Mesendoderm (in vitro differentiated cells): ENCODE results near the gene GPATCH4.

Experiments
- DNase-seq: peaks from one replicate; pipeline ENCODE4 v3.0.0; 2013
- H2AK5ac ChIP-seq: 2 replicates; pipeline ENCODE4 v1.6.1; 2013; ENCODE audit warnings: low read length, inconsistent platforms
- H2BK120ac ChIP-seq: 2 replicates; pipeline ENCODE4 v1.6.1; 2013; ENCODE audit warnings: low read depth, mild to moderate bottlenecking, low read length, moderate library complexity, mixed read lengths
- H2BK15ac ChIP-seq: replicated peaks from 2 replicates; pipeline ENCODE4 v1.6.1; 2013; ENCODE audit warnings: low read depth, mild to moderate bottlenecking, moderate library complexity
- H2BK5ac ChIP-seq: 2 replicates; pipeline ENCODE4 v1.6.1; 2013; ENCODE audit warnings: low read length, inconsistent platforms
- H3K18ac ChIP-seq: 2 replicates; pipeline ENCODE4 v1.6.1; 2013; ENCODE audit warnings: mild to moderate bottlenecking, low read length, mixed read lengths
- H3K23ac ChIP-seq: one replicate; pipeline ENCODE4 v1.6.1; 2013; ENCODE audit warnings: low read length
- H3K27ac ChIP-seq: 2 replicates; pipeline ENCODE4 v1.5.1; 2013; ENCODE audit warnings: low read depth, mild to moderate bottlenecking, inconsistent platforms, low read length, moderate library complexity
- H3K27me3 ChIP-seq: 2 replicates; pipeline ENCODE4 v1.6.1; 2013; ENCODE audit warnings: low read length, control low read depth, mild to moderate bottlenecking, inconsistent platforms; ENCODE audit not compliant: insufficient read depth, poor library complexity
- H3K36me3 ChIP-seq: 2 replicates; pipeline ENCODE4 v1.6.1; 2013; ENCODE audit warnings: low read length, inconsistent platforms; ENCODE audit not compliant: control insufficient read depth, insufficient read depth
- H3K4ac ChIP-seq: one replicate; pipeline ENCODE4 v1.6.1; 2013; ENCODE audit warnings: low read depth, mild to moderate bottlenecking, low read length, moderate library complexity
- H3K4me1 ChIP-seq: 2 replicates; pipeline ENCODE4 v1.6.1; 2013; ENCODE audit warnings: low read depth, low read length, inconsistent platforms; ENCODE audit not compliant: control insufficient read depth
- H3K4me2 ChIP-seq: 2 replicates; pipeline ENCODE4 v1.6.1; 2013; ENCODE audit warnings: low read length
- H3K4me3 ChIP-seq: 2 replicates; pipeline ENCODE4 v1.5.1; 2013; ENCODE audit warnings: mild to moderate bottlenecking, low read length
- H3K56ac ChIP-seq: one replicate; pipeline ENCODE4 v1.6.1; 2013; ENCODE audit warnings: low read length
- H3K79me1 ChIP-seq: 2 replicates; pipeline ENCODE4 v1.6.1; 2013; ENCODE audit warnings: low read length, inconsistent platforms
- H3K79me2 ChIP-seq: 2 replicates; pipeline ENCODE4 v1.6.1; 2013; ENCODE audit warnings: mild to moderate bottlenecking, low read length; ENCODE audit not compliant: control insufficient read depth, insufficient read depth
- H3K9ac ChIP-seq: 2 replicates; pipeline ENCODE4 v1.6.1; 2013; ENCODE audit warnings: low read length, inconsistent platforms
- H4K5ac ChIP-seq: one replicate; pipeline ENCODE4 v1.6.1; 2013; ENCODE audit warnings: low read length
- H4K8ac ChIP-seq: one replicate; pipeline ENCODE4 v1.6.1; 2013; ENCODE audit warnings: low read depth, mild to moderate bottlenecking, control low read depth, low read length, moderate library complexity
- WGBS: extraction: QIAGEN DNeasy Blood & Tissue Kit; methylation state at CpG from one replicate; pipeline ENCODE4 v1.1.7; 2013; ENCODE audit warnings: low lambda C conversion rate, missing lambda C conversion rate; ENCODE audit not compliant: insufficient coverage; ENCODE audit errors: extremely low coverage; 5-methylcytosine and 5-hydroxymethylcytosine counted together

Gene GPATCH4

DNA sequence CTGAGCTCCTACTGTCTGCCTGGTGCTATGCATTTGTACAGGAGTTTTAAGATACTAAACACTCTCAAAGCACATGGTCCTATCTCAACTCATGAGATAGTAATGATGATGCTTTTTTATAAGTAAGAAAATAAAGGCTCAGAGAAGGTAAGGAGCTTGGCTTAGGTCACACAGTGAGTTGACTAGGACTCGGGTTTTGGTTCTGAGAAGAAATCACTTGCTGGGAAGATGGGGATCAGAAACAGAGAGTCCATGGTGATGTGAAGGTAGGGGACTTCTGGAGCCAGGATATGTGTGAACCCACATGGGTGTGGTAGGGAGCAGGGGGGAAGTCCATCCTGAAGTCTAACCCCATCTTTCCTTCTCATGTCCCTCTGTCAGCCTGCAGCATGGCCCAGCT, 44.4 kb upstream of the GPATCH4 start:
- Histone ChIP-seq H3K79me1 (no peaks in the 10 kb centered on the region), H3K4me3 (no peak overlapping the region), H3K4me1 (peaks cover 3% of the 10 kb centered on the region), H2BK5ac (no peak overlapping the region), H3K79me2 (no peaks in the 10 kb centered on the region), H4K5ac (no peak overlapping the region), H3K4ac (no peak overlapping the region), H2AK5ac (no peak overlapping the region), H2BK120ac (no peak overlapping the region), H3K4me2 (no peak overlapping the region), H3K56ac (no peak overlapping the region), H2BK15ac (no peak overlapping the region), H3K9ac (no peak overlapping the region), H4K8ac (no peak overlapping the region), H3K18ac (no peak overlapping the region), H3K27ac (no peak overlapping the region), H3K36me3 (no peaks in the 10 kb centered on the region), H3K27me3 (peaks cover 44% of the 10 kb centered on the region), H3K23ac (no peak overlapping the region)
- no peak for DNase-seq
- WGBS, result no CpG with 5 or more reads among the region's 1 CpG

DNA sequence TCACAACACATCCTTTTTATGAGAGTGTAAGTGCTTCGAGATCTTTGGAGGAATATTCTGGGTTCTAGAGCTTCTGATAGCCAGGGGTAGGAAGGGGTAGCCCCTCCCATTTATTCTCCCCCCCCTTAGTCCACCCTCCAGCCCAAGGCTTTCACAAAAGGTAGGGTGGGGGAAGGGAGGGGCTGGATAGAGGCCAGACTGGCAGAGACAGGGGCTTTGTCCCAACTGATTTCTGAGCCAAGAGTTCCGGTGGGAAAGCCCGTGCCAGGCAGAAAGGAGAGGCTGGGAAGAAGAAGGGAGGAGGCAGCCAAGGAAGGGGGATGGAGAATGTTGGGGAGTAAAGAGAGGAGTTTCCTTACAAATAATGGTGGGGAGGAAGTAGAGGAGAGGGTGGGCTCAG, 43.8 kb upstream of the GPATCH4 start:
- no CpG with 5 or more reads among the region's 3 CpGs for WGBS
- H3K4me1 ChIP-seq, result peaks cover 3% of the 10 kb centered on the region

DNA sequence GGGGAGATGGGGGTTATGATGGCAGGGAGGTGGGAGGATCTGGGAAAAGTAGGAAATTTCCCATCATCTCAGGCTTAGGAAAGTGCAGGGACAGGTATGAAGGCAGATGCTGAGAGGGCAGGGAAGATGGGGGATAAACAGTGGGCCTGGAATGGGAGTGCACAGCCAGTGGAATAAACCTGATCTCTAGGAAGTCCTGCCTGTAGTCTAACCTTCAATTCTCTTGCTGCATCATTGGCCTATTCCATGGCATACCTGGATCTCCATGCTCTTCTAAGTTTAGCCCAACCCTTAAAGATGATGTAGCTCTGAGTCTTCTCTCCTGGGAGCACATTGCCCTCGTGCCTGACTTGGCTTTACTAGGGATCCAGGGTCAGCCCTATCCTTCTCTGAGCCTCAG, 43.4 kb upstream of the GPATCH4 start:
- DNase-seq, result no peak
- no peak overlapping the region for H3K23ac ChIP-seq
- H2BK15ac ChIP-seq, result no peak overlapping the region

More for the DNA sequence above, 43.8 kb upstream of the GPATCH4 start:
- Histone ChIP-seq H3K4me2 (no peak overlapping the region), H2BK15ac (no peak overlapping the region), H2BK5ac (no peak overlapping the region), H3K27me3 (peaks cover 44% of the 10 kb centered on the region), H3K79me2 (no peaks in the 10 kb centered on the region), H3K18ac (no peak overlapping the region), H3K36me3 (no peaks in the 10 kb centered on the region), H4K8ac (no peak overlapping the region), H3K27ac (no peak overlapping the region), H3K23ac (no peak overlapping the region), H3K9ac (no peak overlapping the region), H3K56ac (no peak overlapping the region), H2BK120ac (no peak overlapping the region), H4K5ac (no peak overlapping the region), H3K4me3 (no peak overlapping the region), H3K79me1 (no peaks in the 10 kb centered on the region), H2AK5ac (no peak overlapping the region), H3K4ac (no peak overlapping the region)
- DNase-seq, result no peak

DNA sequence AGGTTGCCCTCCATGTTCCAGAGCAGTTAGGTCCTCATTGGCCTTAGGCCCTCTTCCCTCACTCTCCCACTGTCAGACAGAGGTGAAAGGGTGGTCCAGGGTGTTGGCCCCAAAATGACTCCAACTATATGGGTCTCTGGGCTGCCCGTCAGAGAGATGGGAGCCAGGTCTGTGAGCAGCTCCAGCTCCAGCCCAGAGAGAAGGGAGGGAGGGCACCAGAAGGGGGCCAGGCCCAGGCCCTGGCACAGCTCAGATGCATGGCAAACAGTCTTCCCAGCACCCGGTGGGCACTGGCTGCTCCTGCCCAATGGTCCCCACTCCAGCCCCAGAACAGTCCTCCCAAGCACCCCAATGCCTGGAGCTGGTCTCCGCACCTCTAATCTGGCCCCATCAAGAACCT, 42.9 kb upstream of the GPATCH4 start:
- H2AK5ac ChIP-seq, result no peak overlapping the region
- no peak overlapping the region for H2BK120ac ChIP-seq
- no peak overlapping the region for H3K27ac ChIP-seq
- no peaks in the 10 kb centered on the region for H3K36me3 ChIP-seq
- no peak overlapping the region for H4K5ac ChIP-seq
- WGBS, result no CpG with 5 or more reads among the region's 3 CpGs
- H3K4ac ChIP-seq, result no peak overlapping the region
- no peak overlapping the region for H3K23ac ChIP-seq
- H3K9ac ChIP-seq, result no peak overlapping the region
- no peak for DNase-seq
- no peak overlapping the region for H3K4me2 ChIP-seq
- peaks cover 3% of the 10 kb centered on the region for H3K4me1 ChIP-seq
- no peaks in the 10 kb centered on the region for H3K79me1 ChIP-seq
- no peak overlapping the region for H3K18ac ChIP-seq
- peaks cover 45% of the 10 kb centered on the region for H3K27me3 ChIP-seq
- H2BK15ac ChIP-seq, result no peak overlapping the region
- no peak overlapping the region for H3K56ac ChIP-seq
- H3K4me3 ChIP-seq, result no peak overlapping the region
- no peaks in the 10 kb centered on the region for H3K79me2 ChIP-seq
- H2BK5ac ChIP-seq, result no peak overlapping the region
- H4K8ac ChIP-seq, result no peak overlapping the region

More for the DNA sequence above, 43.4 kb upstream of the GPATCH4 start:
- H2AK5ac ChIP-seq, result no peak overlapping the region
- H3K9ac ChIP-seq, result no peak overlapping the region
- H3K18ac ChIP-seq, result no peak overlapping the region
- no peak overlapping the region for H4K8ac ChIP-seq
- H3K56ac ChIP-seq, result no peak overlapping the region
- H2BK5ac ChIP-seq, result no peak overlapping the region
- H3K79me1 ChIP-seq, result no peaks in the 10 kb centered on the region
- H2BK120ac ChIP-seq, result no peak overlapping the region
- no peaks in the 10 kb centered on the region for H3K36me3 ChIP-seq
- H3K79me2 ChIP-seq, result no peaks in the 10 kb centered on the region
- WGBS, result no CpG with 5 or more reads among the region's 1 CpG
- peaks cover 3% of the 10 kb centered on the region for H3K4me1 ChIP-seq
- peaks cover 44% of the 10 kb centered on the region for H3K27me3 ChIP-seq
- no peak overlapping the region for H3K4me3 ChIP-seq
- H4K5ac ChIP-seq, result no peak overlapping the region
- H3K4ac ChIP-seq, result no peak overlapping the region
- no peak overlapping the region for H3K27ac ChIP-seq
- H3K4me2 ChIP-seq, result no peak overlapping the region

DNA sequence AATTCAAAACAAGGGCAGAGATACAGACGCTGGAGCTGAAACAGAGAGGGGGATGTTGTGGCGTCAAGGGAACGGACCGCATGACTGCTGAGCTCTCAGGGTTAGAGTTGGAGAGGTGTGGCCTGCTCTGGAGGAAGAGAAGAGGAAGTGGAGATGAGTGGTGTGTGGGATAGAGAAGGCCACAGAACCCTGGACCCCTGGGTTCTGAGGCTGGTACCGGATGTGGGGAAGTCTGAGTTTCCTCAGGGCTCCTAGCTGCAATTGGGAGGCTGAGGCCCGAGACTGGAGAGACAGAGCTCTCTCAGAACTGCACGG, 42.5 kb upstream of the GPATCH4 start:
- H3K4me1 ChIP-seq, result peaks cover 3% of the 10 kb centered on the region
- H4K5ac ChIP-seq, result no peak overlapping the region
- no peak for DNase-seq
- no peak overlapping the region for H3K4ac ChIP-seq
- no peak overlapping the region for H3K23ac ChIP-seq
- no CpG with 5 or more reads among the region's 7 CpGs for WGBS
- H4K8ac ChIP-seq, result no peak overlapping the region
- H2BK15ac ChIP-seq, result no peak overlapping the region
- H3K4me3 ChIP-seq, result no peak overlapping the region
- no peak overlapping the region for H3K27ac ChIP-seq
- no peak overlapping the region for H2BK120ac ChIP-seq
- no peaks in the 10 kb centered on the region for H3K79me2 ChIP-seq
- no peak overlapping the region for H3K9ac ChIP-seq
- no peak overlapping the region for H2AK5ac ChIP-seq
- no peak overlapping the region for H2BK5ac ChIP-seq
- peaks cover 47% of the 10 kb centered on the region for H3K27me3 ChIP-seq
- H3K18ac ChIP-seq, result no peak overlapping the region
- no peak overlapping the region for H3K56ac ChIP-seq
- H3K36me3 ChIP-seq, result no peaks in the 10 kb centered on the region
- H3K79me1 ChIP-seq, result no peaks in the 10 kb centered on the region
- H3K4me2 ChIP-seq, result no peak overlapping the region

DNA sequence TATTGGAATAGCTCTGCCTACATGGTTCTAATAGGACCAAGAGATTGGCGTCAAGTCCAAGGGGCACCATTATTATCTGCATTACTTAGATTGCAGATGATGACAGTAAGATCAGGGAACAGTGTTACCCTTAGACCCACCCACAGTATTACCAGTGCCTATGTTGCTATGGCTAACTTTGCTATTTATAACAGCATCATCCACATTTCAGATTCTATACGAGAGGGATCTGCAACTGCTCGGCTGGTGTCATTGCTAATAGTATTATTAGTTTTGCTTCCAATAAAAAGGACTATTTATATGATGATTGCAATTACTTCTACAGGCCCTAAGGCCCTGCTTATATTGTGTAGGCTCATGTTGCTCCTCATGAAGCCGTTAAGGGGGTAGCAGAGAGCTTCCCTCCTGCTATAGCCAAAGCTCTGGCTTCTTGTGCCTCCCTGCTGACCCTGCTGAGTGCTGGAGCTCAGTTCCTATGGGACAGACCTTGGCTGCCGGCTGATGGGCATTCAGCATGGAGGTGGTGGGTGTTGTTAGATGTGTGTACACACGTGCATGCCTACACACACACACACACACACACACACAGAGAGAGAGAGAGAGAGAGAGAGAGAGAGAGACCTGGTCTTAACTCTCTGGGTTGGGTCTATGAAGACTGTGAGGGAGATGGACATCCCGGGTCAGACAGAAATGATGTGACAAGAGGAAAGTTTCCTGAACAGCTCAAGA, 41.9 kb upstream of the GPATCH4 start:
- no peak overlapping the region for H3K18ac ChIP-seq
- H3K27me3 ChIP-seq, result peaks cover 46% of the 10 kb centered on the region
- H3K56ac ChIP-seq, result no peak overlapping the region
- H2BK120ac ChIP-seq, result no peak overlapping the region
- no peak overlapping the region for H3K27ac ChIP-seq
- H3K4me3 ChIP-seq, result no peak overlapping the region
- H3K79me2 ChIP-seq, result no peaks in the 10 kb centered on the region
- no peak overlapping the region for H2BK15ac ChIP-seq
- H3K23ac ChIP-seq, result no peak overlapping the region
- H2BK5ac ChIP-seq, result no peak overlapping the region
- no peak overlapping the region for H3K9ac ChIP-seq
- H2AK5ac ChIP-seq, result no peak overlapping the region
- peak; percentile 37 for DNase-seq
- H4K5ac ChIP-seq, result no peak overlapping the region
- no peak overlapping the region for H3K4ac ChIP-seq
- H3K4me1 ChIP-seq, result peaks cover 3% of the 10 kb centered on the region
- no CpG with 5 or more reads among the region's 7 CpGs for WGBS
- no peak overlapping the region for H3K4me2 ChIP-seq
- H3K79me1 ChIP-seq, result no peaks in the 10 kb centered on the region
- H3K36me3 ChIP-seq, result no peaks in the 10 kb centered on the region
- no peak overlapping the region for H4K8ac ChIP-seq
